GM12872 (cell line): ENCODE data around the gene CERS1.

Source experiments
- TF ChIP-seq, protein P1 (sequence below): IDR thresholded peaks from 3 replicates; pipeline ENCODE4 v1.5.1; 2011; ENCODE audit warnings: low read depth, mild to moderate bottlenecking, low read length, moderate library complexity; ENCODE audit not compliant: insufficient read depth

Gene CERS1

DNA sequence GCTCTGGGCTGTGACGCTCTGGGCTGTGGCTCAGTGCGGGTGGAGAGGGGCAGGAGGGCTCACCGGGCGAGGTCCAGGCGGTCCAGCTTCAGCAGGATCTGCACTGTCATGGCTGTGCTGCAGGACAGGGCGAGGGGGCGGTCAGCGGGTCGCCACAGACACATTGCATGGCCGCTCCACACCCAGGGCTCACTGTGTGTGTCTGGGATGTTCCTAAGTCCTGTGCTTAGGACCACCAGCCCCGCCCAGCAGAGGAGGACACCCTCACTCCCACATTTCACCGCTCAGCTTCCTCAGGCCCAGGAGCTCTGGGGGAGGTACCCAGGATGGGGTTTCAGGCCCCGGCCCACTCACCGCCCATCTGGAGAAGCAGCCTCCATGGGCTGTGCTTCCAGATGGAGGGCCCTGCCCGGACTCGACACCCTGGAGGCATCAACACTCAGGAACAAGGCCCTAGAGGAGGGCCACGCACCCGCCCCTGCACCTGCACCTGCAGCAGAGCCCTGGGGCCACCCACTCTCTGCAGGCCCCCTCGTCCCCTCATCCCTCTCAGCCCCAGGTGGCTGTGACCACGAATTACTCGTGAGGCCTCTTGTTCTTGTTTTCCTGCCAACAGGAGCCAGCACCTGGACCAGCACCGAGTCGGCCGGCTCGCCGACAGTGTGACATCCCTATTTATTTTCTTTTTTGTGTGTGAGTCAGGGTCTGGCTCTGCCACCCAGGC, 9.7 kb upstream of the CERS1 start:
- TF ChIP-seq, protein P1, sequence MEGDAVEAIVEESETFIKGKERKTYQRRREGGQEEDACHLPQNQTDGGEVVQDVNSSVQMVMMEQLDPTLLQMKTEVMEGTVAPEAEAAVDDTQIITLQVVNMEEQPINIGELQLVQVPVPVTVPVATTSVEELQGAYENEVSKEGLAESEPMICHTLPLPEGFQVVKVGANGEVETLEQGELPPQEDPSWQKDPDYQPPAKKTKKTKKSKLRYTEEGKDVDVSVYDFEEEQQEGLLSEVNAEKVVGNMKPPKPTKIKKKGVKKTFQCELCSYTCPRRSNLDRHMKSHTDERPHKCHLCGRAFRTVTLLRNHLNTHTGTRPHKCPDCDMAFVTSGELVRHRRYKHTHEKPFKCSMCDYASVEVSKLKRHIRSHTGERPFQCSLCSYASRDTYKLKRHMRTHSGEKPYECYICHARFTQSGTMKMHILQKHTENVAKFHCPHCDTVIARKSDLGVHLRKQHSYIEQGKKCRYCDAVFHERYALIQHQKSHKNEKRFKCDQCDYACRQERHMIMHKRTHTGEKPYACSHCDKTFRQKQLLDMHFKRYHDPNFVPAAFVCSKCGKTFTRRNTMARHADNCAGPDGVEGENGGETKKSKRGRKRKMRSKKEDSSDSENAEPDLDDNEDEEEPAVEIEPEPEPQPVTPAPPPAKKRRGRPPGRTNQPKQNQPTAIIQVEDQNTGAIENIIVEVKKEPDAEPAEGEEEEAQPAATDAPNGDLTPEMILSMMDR = no peak

DNA sequence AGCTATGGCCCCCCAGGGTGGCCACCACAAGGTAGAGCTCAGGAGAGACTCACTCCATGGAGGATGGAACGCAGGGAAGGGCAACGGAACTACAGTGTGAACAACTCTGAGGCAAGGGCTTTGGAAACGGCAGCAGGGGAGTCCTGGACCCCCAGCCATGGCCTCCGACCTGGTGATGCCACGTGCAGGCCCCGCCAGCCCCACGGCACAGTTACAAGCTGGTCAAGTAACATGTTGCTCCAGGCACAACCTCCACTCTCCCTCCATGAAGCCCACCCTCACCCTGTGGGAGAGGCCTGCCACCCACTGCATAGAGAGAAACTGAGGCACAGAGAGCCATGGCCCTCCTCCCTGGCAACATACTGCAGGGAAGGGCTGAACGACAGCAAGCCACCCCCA, 9.1 kb upstream of the CERS1 start:
- TF ChIP-seq, protein P1 = no peak

DNA sequence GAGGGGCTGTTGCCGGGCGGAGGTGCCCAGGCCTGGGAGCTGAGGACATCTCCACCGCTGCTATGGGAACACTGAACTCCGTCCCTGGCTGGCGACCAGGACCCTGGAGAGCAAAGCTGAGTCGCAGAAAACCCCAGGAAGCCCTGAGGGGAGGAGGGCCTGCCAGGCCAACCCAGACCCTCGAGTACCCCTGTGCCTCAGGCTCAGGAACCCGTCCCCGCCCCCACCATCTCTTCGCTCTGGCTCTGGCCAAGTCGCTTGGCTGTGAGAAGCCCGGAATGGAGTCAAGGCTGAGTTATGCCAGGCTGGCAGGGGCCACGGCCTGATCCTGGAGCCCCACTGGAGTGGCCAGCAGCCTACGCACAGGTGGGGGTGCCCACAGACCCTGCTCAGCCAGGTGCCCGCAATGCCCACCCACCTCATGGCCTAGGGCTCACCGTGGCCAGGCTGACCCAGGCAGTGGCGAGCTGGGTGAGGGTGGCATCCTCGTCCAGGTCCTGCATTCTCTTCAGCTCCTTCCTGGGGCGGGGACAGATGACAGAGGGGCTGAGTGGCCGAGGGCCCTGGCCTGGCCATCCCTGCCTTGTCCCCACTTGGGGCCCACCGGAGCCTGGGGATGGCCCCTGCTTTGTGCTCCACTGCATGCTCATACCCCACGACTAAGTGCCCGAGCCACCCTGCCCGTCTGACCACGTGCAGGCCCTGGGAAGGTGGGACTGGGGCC, 8.5 kb upstream of the CERS1 start:
- TF ChIP-seq, protein P1 = no peak

DNA sequence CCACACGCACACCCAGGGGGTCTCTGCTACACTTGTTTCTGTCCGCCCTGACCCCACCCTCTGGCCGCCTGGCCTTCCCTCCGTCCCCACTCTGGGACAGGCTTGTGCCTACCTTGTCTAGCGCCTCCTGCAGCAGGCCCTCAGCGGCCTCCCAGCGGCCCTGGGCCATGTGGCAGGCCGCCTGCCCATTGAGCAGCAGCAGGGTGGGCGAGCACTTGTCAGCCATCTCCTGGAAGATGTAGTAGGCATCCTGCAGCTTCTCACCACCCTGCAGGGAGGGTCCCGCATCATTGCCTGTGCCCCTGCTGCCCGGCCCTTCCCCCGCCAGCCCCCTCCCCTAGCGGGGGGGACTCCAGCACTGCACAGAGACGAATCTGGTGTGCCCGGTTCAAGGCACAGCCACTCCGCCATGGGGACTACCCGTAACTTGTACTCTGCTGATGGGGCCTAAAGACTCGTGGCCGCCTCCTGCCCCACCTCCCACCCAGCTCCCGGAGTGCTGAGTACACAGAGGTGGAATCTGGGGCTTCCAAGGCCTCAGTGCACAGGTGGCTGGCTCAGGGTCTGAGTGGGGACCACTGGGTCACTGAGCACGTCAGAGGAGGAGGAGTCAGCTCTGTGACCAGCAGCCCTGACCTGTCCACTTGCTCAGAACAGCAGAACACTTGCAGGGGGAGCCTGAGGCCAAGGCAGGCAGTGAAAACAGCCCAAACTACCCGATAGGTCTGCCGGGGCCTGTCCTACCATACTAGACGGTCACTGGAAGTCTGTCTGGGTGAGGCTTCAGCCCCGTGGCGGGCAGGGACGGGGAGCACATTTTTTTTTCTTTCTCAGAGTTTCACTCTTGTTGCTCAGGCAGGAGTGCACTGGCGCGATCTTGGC, 7.4 kb upstream of the CERS1 start:
- TF ChIP-seq, protein P1 = no peak

DNA sequence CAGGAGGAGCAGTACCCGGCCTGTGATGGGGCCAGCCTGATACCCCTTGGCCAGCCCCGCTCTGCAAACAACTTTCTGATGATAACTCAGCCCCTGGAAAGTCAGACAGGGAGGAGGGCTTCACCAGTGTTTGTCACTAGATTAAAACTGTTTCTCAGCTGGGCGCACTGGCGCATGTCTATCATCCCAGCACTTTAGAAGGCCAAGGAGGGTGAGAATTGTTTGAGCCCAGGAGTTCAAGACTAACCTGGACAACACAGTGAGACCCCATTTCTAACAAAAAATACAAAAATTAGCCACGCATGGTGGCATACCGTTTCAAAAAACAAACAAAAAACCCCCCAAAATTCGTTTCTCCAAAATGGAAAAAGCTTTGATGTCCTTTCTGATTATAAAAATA, 5.5 kb upstream of the CERS1 start:
- TF ChIP-seq, protein P1 = no peak

DNA sequence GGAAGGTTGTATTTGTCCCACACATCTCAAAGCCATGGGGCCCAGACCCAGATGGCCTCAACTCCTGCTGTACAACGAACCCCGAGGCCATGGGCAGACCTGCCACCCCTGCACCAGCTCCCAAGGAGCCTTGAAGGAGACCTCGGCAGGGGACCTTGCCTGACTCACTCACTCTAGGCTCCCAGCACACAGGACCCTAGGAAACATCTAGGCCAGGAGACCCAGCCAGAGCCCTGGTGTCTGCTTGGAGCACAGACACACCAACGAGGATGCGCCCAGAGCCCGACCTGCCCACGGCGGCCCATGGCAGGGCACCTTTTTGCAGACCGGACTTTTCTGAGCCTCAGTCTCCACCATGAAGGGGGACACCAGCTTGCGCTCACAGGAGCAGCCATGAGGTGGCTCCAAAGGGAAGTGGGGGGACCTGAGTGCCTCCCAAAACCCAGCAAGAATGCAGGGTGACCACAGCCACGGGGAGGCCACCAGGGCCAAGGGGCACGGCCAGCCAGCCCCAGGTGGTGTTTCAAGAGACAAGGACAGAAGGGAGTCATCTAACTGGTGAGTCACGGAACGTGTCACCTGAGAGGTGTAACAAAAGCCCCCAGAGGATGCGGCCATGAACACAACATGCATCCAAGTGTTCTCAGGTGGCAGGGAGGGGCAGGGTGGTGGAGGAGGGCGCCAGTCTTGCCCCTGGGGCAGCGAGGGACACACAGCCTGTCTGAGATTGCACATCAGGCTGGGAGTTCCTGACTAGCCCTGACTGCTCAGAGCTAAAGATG, 4.9 kb upstream of the CERS1 start:
- TF ChIP-seq, protein P1 = no peak
